ENCODE results near the gene KLK7.

The KLK7 gene
- total RNA-seq: 0 reads per million in 3 donors

DNA sequence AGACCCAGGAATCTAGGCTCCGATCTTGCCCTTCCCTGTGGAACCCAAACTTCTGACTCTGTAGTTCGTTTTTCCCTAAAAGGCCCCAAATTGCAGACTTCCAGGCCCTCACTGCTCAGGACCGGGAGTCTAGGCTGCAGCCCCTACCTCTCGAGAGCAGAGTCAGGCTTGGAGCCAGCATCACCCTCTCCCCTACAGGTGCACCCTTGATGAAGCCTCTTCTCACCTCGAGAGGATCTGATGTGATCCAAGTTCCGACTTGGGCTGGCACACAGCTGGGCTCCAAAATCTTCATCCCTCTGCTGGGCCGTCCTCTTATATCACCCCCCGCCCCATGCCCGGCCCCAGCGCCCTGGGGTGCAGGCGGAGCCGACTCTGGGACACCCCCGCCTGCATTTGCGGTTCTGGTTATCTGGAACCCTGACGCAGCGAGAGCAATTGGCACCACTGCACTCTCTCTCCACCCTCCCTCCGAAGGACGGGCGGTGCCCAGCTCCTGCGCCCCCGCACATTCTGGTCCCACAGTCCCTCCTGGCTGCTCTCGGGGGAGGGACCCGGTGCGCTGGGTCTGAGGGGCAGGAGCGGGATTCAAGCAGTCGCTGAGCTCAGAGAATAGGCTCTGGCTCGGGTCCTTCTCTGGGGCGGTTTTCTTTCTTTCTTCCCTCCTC, at the start of gene KLK7:
Gene KLK7, minus strand, starts transcription at position 293 of the 668 bp plus-strand sequence. CDS start 1,518 bp downstream, outside the sequence.
- H3K4me1 ChIP-seq (ENCODE audit: control insufficient read depth, insufficient read depth, low read length, poor library complexity, severe bottlenecking): no peaks in the 10 kb centered on the region
- peaks cover 4% of the 10 kb centered on the region for H3K27me3 ChIP-seq (replicated peaks; ENCODE audit: control insufficient read depth, insufficient read depth, low read length, poor library complexity, severe bottlenecking)
- no peak within 1 kb of the TSS for H3K27ac ChIP-seq (ENCODE audit: insufficient read depth, low read length, poor library complexity, severe bottlenecking)
- no peaks in the 10 kb centered on the region for H3K36me3 ChIP-seq (ENCODE audit: control insufficient read depth, insufficient read depth, low read length)
- no peak for DNase-seq
- no peak within 1 kb of the TSS for H3K4me3 ChIP-seq (ENCODE audit: insufficient read depth, low read depth, low read length, poor library complexity, severe bottlenecking)
- no peaks in the 10 kb centered on the region for H3K9me3 ChIP-seq (ENCODE audit: control insufficient read depth, low read length)

DNA sequence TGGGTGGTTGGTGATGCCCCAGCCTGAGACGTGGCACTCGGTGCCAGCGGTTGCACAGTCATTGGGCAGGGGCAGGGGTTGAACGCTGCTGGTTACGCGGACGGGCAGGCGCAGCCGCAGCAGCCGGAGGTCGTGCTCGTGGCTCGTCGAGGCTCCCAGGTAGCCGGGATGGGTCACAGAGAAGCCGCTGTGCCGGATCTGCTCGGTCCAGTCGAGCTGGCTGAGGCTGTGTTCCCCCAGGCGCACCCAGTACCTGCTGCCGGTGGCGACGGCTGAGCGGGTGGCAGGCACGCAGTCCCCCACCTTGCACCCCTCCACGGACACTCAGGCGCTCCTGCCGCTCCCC, 48.1 kb upstream of the KLK7 start:
- Histone ChIP-seq H3K4me3 (ENCODE audit: insufficient read depth, low read depth, low read length, poor library complexity, severe bottlenecking) (no peak overlapping the region), H3K4me1 (ENCODE audit: control insufficient read depth, insufficient read depth, low read length, poor library complexity, severe bottlenecking) (no peaks in the 10 kb centered on the region), H3K27me3 (replicated peaks; ENCODE audit: control insufficient read depth, insufficient read depth, low read length, poor library complexity, severe bottlenecking) (no peaks in the 10 kb centered on the region), H3K36me3 (ENCODE audit: control insufficient read depth, insufficient read depth, low read length) (no peaks in the 10 kb centered on the region), H3K9me3 (ENCODE audit: control insufficient read depth, low read length) (no peaks in the 10 kb centered on the region), H3K27ac (ENCODE audit: insufficient read depth, low read length, poor library complexity, severe bottlenecking) (no peak overlapping the region)
- DNase-seq: no peak

DNA sequence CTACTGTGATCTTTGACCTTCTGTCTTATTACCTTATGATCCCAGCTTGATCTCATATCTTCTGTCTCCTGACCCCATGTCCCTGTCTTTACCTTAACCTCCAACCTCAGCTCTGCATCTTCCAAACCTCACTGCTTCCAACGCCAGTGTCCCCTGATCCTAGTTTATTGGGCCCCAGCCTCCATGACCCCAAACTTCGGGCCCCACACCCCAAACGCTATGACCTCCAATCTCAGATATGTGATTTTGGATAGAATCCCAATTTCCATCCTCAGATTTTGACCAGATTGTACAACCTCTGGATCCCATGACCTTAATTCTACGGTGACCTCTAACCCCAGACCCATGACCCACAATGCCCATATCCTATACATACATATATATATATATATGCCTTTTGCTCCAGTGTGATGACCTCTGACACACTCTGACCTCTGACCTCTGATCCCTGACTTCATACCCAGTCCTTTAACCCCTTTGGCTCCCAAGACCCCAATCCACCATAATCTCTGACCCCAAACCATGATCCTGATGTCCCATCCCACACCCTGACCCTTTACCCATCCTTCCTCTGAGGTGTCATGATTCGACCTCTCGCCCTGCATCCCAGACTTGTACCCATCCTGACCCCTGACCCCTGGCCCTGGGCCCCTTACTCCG, 47.6 kb upstream of the KLK7 start:
- Histone ChIP-seq H3K36me3 (ENCODE audit: control insufficient read depth, insufficient read depth, low read length) (no peaks in the 10 kb centered on the region), H3K4me1 (ENCODE audit: control insufficient read depth, insufficient read depth, low read length, poor library complexity, severe bottlenecking) (no peaks in the 10 kb centered on the region), H3K4me3 (ENCODE audit: insufficient read depth, low read depth, low read length, poor library complexity, severe bottlenecking) (no peak overlapping the region), H3K27me3 (replicated peaks; ENCODE audit: control insufficient read depth, insufficient read depth, low read length, poor library complexity, severe bottlenecking) (no peaks in the 10 kb centered on the region), H3K9me3 (ENCODE audit: control insufficient read depth, low read length) (no peaks in the 10 kb centered on the region), H3K27ac (ENCODE audit: insufficient read depth, low read length, poor library complexity, severe bottlenecking) (no peak overlapping the region)
- no peak for DNase-seq

- no peak for DNase-seq
- no peaks in the 10 kb centered on the region for H3K4me1 ChIP-seq (ENCODE audit: control insufficient read depth, insufficient read depth, low read length, poor library complexity, severe bottlenecking)
- no peaks in the 10 kb centered on the region for H3K36me3 ChIP-seq (ENCODE audit: control insufficient read depth, insufficient read depth, low read length)
- no peak overlapping the region for H3K27ac ChIP-seq (ENCODE audit: insufficient read depth, low read length, poor library complexity, severe bottlenecking)
- H3K27me3 ChIP-seq (replicated peaks; ENCODE audit: control insufficient read depth, insufficient read depth, low read length, poor library complexity, severe bottlenecking): no peaks in the 10 kb centered on the region
- H3K4me3 ChIP-seq (ENCODE audit: insufficient read depth, low read depth, low read length, poor library complexity, severe bottlenecking): no peak overlapping the region
- no peaks in the 10 kb centered on the region for H3K9me3 ChIP-seq (ENCODE audit: control insufficient read depth, low read length)
These were observed 46.9 kb upstream of the KLK7 start for GRCh38 chr19:51030631-51031030.

DNA sequence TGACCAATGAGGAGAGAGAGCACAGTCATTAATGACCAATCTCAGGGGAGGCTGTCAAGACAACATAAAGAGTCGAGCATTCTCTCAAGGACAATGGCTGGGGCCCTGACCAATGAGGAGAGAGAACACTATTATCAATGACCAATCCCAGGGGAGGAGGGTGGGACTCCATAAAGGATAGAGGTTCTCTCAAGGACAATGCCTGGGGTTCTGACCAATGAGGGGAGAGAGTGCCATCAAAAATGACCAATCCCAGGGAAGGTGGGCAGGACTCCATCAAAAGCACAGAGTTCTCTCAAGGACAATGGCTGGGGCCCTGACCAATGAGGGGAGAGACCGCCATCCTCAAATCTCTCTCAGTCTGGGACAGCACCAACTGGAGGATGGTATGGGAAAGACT, 46.0 kb upstream of the KLK7 start:
- no peak overlapping the region for H3K4me3 ChIP-seq (ENCODE audit: insufficient read depth, low read depth, low read length, poor library complexity, severe bottlenecking)
- peaks cover 2% of the 10 kb centered on the region for H3K27me3 ChIP-seq (replicated peaks; ENCODE audit: control insufficient read depth, insufficient read depth, low read length, poor library complexity, severe bottlenecking)
- H3K36me3 ChIP-seq (ENCODE audit: control insufficient read depth, insufficient read depth, low read length): no peaks in the 10 kb centered on the region
- no peaks in the 10 kb centered on the region for H3K4me1 ChIP-seq (ENCODE audit: control insufficient read depth, insufficient read depth, low read length, poor library complexity, severe bottlenecking)
- no peaks in the 10 kb centered on the region for H3K9me3 ChIP-seq (ENCODE audit: control insufficient read depth, low read length)
- no peak overlapping the region for H3K27ac ChIP-seq (ENCODE audit: insufficient read depth, low read length, poor library complexity, severe bottlenecking)
- DNase-seq: no peak

DNA sequence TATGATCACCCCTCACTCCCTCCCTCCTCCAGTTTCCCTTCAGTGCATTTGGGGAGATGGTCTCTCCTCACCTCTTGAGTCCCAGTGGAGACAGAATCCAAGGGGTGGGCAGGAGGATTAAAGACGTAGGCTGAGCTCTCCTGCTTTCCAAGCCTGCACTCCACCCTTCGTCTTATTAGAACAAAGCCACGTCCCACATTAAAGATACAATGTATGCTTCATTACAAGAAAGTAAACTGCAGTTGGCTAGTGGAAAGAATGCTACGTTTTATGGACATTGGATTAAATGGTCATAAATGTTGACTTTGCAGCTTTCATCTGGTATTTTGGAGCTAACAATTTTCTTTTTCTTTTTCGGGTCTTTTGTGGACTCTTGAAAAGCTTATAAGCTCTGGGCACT, 44.2 kb upstream of the KLK7 start:
- Histone ChIP-seq H3K9me3 (ENCODE audit: control insufficient read depth, low read length) (no peaks in the 10 kb centered on the region), H3K27ac (ENCODE audit: insufficient read depth, low read length, poor library complexity, severe bottlenecking) (no peak overlapping the region), H3K4me3 (ENCODE audit: insufficient read depth, low read depth, low read length, poor library complexity, severe bottlenecking) (no peak overlapping the region), H3K36me3 (ENCODE audit: control insufficient read depth, insufficient read depth, low read length) (no peaks in the 10 kb centered on the region), H3K27me3 (replicated peaks; ENCODE audit: control insufficient read depth, insufficient read depth, low read length, poor library complexity, severe bottlenecking) (peaks cover 2% of the 10 kb centered on the region), H3K4me1 (ENCODE audit: control insufficient read depth, insufficient read depth, low read length, poor library complexity, severe bottlenecking) (no peaks in the 10 kb centered on the region)
- DNase-seq: no peak

DNA sequence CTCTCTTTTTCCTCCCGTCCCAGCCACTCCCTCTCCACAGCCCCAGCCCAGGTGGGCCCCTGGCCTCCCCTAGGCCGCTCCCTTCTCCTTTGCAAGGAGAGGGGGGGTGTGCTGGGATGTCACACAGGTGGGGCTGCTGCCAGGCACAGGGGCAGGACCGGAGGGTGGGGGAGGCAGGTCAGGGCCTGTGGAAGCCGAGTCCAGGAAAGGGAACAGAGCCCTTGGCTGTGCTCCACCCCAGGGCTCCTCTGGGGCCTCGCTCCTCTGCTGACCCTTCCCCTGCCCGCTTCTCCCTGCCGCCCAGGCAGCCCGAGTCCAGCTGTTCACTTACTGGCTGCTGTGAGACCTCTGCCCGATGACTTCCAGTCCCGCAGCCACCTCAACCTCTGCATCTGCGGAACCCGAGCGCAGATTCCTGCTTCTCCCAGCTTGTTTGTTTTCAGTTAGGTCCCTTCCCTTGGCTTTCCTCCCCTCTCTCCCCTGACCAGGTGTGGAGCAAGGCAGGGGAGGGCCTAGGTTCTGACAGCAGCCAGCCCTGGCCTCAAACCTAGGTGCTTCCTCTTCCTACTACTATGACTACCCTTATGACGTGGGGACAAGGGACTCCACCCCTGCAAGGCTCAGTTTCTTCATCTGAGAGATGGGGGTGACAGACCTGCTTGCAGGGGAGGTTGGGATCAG, 43.5 kb upstream of the KLK7 start:
- no peaks in the 10 kb centered on the region for H3K4me1 ChIP-seq (ENCODE audit: control insufficient read depth, insufficient read depth, low read length, poor library complexity, severe bottlenecking)
- no peak overlapping the region for H3K4me3 ChIP-seq (ENCODE audit: insufficient read depth, low read depth, low read length, poor library complexity, severe bottlenecking)
- H3K27me3 ChIP-seq (replicated peaks; ENCODE audit: control insufficient read depth, insufficient read depth, low read length, poor library complexity, severe bottlenecking): peaks cover 2% of the 10 kb centered on the region
- no peak for DNase-seq
- H3K9me3 ChIP-seq (ENCODE audit: control insufficient read depth, low read length): no peaks in the 10 kb centered on the region
- H3K36me3 ChIP-seq (ENCODE audit: control insufficient read depth, insufficient read depth, low read length): no peaks in the 10 kb centered on the region
- no peak overlapping the region for H3K27ac ChIP-seq (ENCODE audit: insufficient read depth, low read length, poor library complexity, severe bottlenecking)

- Histone ChIP-seq H3K4me1 (ENCODE audit: control insufficient read depth, insufficient read depth, low read length, poor library complexity, severe bottlenecking) (no peaks in the 10 kb centered on the region), H3K9me3 (ENCODE audit: control insufficient read depth, low read length) (no peaks in the 10 kb centered on the region), H3K27ac (ENCODE audit: insufficient read depth, low read length, poor library complexity, severe bottlenecking) (no peak within 1 kb of the TSS), H3K36me3 (ENCODE audit: control insufficient read depth, insufficient read depth, low read length) (no peaks in the 10 kb centered on the region), H3K4me3 (ENCODE audit: insufficient read depth, low read depth, low read length, poor library complexity, severe bottlenecking) (no peak within 1 kb of the TSS), H3K27me3 (replicated peaks; ENCODE audit: control insufficient read depth, insufficient read depth, low read length, poor library complexity, severe bottlenecking) (peaks cover 2% of the 10 kb centered on the region)
- no peak for DNase-seq
These were observed 42.8 kb upstream of the KLK7 start, which contains the start of gene KLK11 for GRCh38 chr19:51026554-51026831. KLK11 (minus strand) TSS chr19:51026616; CDS start chr19:51025631, 985 bp downstream.

GRCh38 chr19:51025809-51026553, 42.3 kb upstream of the KLK7 start:
- H3K9me3 ChIP-seq (ENCODE audit: control insufficient read depth, low read length): no peaks in the 10 kb centered on the region
- H3K4me3 ChIP-seq (ENCODE audit: insufficient read depth, low read depth, low read length, poor library complexity, severe bottlenecking): no peak overlapping the region
- no peaks in the 10 kb centered on the region for H3K36me3 ChIP-seq (ENCODE audit: control insufficient read depth, insufficient read depth, low read length)
- no peak overlapping the region for H3K27ac ChIP-seq (ENCODE audit: insufficient read depth, low read length, poor library complexity, severe bottlenecking)
- no peak for DNase-seq
- H3K27me3 ChIP-seq (replicated peaks; ENCODE audit: control insufficient read depth, insufficient read depth, low read length, poor library complexity, severe bottlenecking): peaks cover 2% of the 10 kb centered on the region
- no peaks in the 10 kb centered on the region for H3K4me1 ChIP-seq (ENCODE audit: control insufficient read depth, insufficient read depth, low read length, poor library complexity, severe bottlenecking)

DNA sequence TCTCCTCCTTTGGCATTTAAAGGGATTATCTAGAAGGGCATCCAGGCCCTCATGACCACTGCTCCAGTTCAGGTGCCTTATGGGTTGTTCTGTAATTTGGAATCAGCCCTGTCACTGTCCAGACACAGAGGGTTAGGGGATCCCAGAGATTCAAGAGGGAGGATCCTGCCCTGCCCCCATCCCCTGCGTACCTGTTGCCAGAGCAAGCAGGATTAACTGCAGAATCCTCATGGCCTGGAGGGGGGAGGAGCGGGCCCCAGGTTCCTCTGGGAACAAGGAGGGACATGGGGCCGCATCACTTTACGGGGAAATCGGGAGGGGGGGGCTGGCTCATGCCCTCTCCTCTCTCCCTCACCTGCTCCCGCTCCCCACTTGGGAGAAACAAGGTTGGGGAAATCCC, 41.7 kb upstream of the KLK7 start:
- no peak overlapping the region for H3K4me3 ChIP-seq (ENCODE audit: insufficient read depth, low read depth, low read length, poor library complexity, severe bottlenecking)
- no peak for DNase-seq
- H3K36me3 ChIP-seq (ENCODE audit: control insufficient read depth, insufficient read depth, low read length): no peaks in the 10 kb centered on the region
- no peaks in the 10 kb centered on the region for H3K9me3 ChIP-seq (ENCODE audit: control insufficient read depth, low read length)
- H3K27me3 ChIP-seq (replicated peaks; ENCODE audit: control insufficient read depth, insufficient read depth, low read length, poor library complexity, severe bottlenecking): peaks cover 2% of the 10 kb centered on the region
- no peak overlapping the region for H3K27ac ChIP-seq (ENCODE audit: insufficient read depth, low read length, poor library complexity, severe bottlenecking)
- no peaks in the 10 kb centered on the region for H3K4me1 ChIP-seq (ENCODE audit: control insufficient read depth, insufficient read depth, low read length, poor library complexity, severe bottlenecking)

All from effector memory CD4-positive, alpha-beta T cell (primary cell).